ENCODE data around the gene RAD9A. TPM values are rescaled to one million over a fixed set of nuclear protein-coding genes. Genes with fewer than 3 reads are reported as not detected.

Gene RAD9A
- total and polyA plus RNA-seq, 9 of the 15 experiments (the other 6 are each of a cell fraction or from before 2014, with no cell fraction given) = 1.4 to 41.2 (median 16.1) TPM

GRCh38 chr11:67372321-67372992, 19.3 kb upstream of the RAD9A start (continued):
- TF ChIP-seq MBD2 (IDR thresholded peaks at IDR 0.05; ENCODE audit: borderline replicate concordance, low read depth) (0 out of 2 replicates have a peak, but pooled peaks have one; percentile 10), ATF2 (CRISPR knock-in tag; IDR thresholded peaks at IDR 0.05) (no peak), ZNF778 (CRISPR knock-in tag; IDR thresholded peaks at IDR 0.05) (no peak), TAF1 (IDR thresholded peaks at IDR 0.05; ENCODE audit: control insufficient read depth, extremely low read depth, insufficient read depth, low read length, severe bottlenecking) (no peak), BRF2 (IDR thresholded peaks at IDR 0.05; ENCODE audit: borderline replicate concordance, insufficient read depth, insufficient read length) (no peak), SIX5 (IDR thresholded peaks at IDR 0.05; ENCODE audit: borderline replicate concordance in 1 of 2, insufficient read depth in 1 of 2, low read depth in 1 of 2, low read length in 2 of 2) (no peak), PHF20 (IDR thresholded peaks at IDR 0.05; ENCODE audit: partially characterized antibody) (no peak), ZNF174 (CRISPR knock-in tag; IDR thresholded peaks at IDR 0.05) (no peak), MED1 (CRISPR knock-in tag; IDR thresholded peaks at IDR 0.05; ENCODE audit: borderline replicate concordance) (no peak), TEAD4 (IDR thresholded peaks at IDR 0.05; ENCODE audit: low read length) (no peak), TEAD4 (CRISPR knock-in tag; IDR thresholded peaks at IDR 0.05; ENCODE audit: borderline replicate concordance) (no peak), NR2C2 (CRISPR knock-in tag; IDR thresholded peaks at IDR 0.05) (no peak), NR2C2 (tag; IDR thresholded peaks at IDR 0.05) (peak; percentile 16; the same call in 1 of the 2 replicates), ELF4 (CRISPR knock-in tag; IDR thresholded peaks at IDR 0.05) (no peak), ZSCAN32 (CRISPR knock-in tag; IDR thresholded peaks at IDR 0.05) (0 out of 2 replicates have a peak, but pooled peaks have one; percentile 15), PTRF (tag; IDR thresholded peaks at IDR 0.05) (no peak), JUND (IDR thresholded peaks at IDR 0.05; ENCODE audit: borderline replicate concordance, low read depth, low read length) (no peak), JUND (tag; IDR thresholded peaks at IDR 0.05; ENCODE audit: borderline replicate concordance, low read depth, low read length) (no peak), RBM15 (IDR thresholded peaks at IDR 0.05; ENCODE audit: insufficient read depth, low read length) (no peak), NCOA4 (IDR thresholded peaks at IDR 0.05; ENCODE audit: partially characterized antibody) (no peak), SAFB2 (IDR thresholded peaks at IDR 0.05; ENCODE audit: borderline replicate concordance, low read depth, low read length, severe bottlenecking) (no peak)
- TF ChIP-seq, protein P1, sequence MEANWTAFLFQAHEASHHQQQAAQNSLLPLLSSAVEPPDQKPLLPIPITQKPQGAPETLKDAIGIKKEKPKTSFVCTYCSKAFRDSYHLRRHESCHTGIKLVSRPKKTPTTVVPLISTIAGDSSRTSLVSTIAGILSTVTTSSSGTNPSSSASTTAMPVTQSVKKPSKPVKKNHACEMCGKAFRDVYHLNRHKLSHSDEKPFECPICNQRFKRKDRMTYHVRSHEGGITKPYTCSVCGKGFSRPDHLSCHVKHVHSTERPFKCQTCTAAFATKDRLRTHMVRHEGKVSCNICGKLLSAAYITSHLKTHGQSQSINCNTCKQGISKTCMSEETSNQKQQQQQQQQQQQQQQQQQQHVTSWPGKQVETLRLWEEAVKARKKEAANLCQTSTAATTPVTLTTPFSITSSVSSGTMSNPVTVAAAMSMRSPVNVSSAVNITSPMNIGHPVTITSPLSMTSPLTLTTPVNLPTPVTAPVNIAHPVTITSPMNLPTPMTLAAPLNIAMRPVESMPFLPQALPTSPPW (CRISPR knock-in tag; IDR thresholded peaks at IDR 0.05) = peak; percentile 88
- TF ChIP-seq, protein P2, sequence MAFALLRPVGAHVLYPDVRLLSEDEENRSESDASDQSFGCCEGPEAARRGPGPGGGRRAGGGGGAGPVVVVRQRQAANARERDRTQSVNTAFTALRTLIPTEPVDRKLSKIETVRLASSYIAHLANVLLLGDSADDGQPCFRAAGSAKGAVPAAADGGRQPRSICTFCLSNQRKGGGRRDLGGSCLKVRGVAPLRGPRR (CRISPR knock-in tag; IDR thresholded peaks at IDR 0.05) = no peak
